Measurements from ENCODE around the gene DVL2. TPM values are rescaled to one million over a fixed set of nuclear protein-coding genes. Genes with fewer than 3 reads are reported as not detected.

DVL2 gene
- total and polyA plus RNA-seq, 2 of the 13 experiments (the other 11 are each of a cell fraction or from before 2014, with no cell fraction given) = 5.7 to 38.2 TPM

DNA sequence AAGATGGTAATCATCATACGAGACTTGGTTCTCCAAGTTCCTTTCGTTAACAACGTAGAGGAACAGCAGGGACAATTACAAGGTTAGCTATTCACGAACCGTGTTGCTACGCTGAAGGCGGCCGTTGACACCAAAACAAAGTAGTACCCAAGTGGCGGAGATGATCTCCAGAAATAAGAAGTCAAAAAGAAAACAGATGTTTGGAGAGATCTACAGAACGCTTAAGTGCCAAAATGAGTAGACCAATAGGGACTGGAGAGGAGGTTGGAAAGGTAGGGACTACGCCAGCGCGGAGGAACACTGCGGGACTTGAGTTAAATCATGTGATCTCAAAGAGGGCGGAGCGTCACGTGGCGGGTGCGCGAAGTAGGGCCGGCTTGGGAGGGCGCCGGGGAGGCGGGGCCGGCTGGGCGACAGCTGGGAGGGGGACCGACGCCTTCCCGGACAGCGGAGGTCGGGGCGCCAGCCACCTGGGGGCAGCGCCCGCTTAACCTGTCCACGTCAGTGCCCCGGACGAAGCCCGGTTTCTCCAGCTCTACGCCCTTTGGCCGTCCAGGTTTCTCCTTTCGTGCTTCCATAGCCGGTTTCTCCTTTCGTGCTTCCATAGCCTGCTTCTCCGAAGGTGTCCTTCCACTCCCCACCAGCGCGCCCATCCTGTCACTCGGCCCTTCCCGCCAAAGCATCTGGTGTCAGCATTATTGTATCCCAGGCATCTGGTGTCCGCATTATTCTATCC is 8.6 kb upstream of the DVL2 start (continued):
- TF ChIP-seq ZNF253 (CRISPR knock-in tag; IDR thresholded peaks at IDR 0.05; ENCODE audit: borderline replicate concordance) (no peak), SSRP1 (CRISPR knock-in tag; IDR thresholded peaks at IDR 0.05) (no peak; the same call in 1 of the 2 replicates), ZNF7 (CRISPR knock-in tag; IDR thresholded peaks at IDR 0.05) (no peak), RFX1 (IDR thresholded peaks at IDR 0.05) (no peak), ZNF354B (CRISPR knock-in tag; IDR thresholded peaks at IDR 0.05) (no peak), ZNF557 (CRISPR knock-in tag; IDR thresholded peaks at IDR 0.05) (no peak), ZNF282 (IDR thresholded peaks at IDR 0.05; ENCODE audit: partially characterized antibody) (no peak), CREBL2 (CRISPR knock-in tag; IDR thresholded peaks at IDR 0.05; ENCODE audit: borderline replicate concordance) (no peak), ZNF616 (CRISPR knock-in tag; IDR thresholded peaks at IDR 0.05; ENCODE audit: low read depth) (no peak), SMARCE1 (IDR thresholded peaks at IDR 0.05; ENCODE audit: borderline replicate concordance) (no peak), TBP (CRISPR knock-in tag; IDR thresholded peaks at IDR 0.05) (no peak), ZNF142 (CRISPR knock-in tag; IDR thresholded peaks at IDR 0.05) (no peak), PITX1 (CRISPR knock-in tag; IDR thresholded peaks at IDR 0.05) (no peak), YEATS2 (CRISPR knock-in tag; IDR thresholded peaks at IDR 0.05; ENCODE audit: borderline replicate concordance) (peak; percentile 92), ETV6 (CRISPR knock-in tag; conservative IDR thresholded peaks at IDR 0.05) (no peak), SIX1 (CRISPR knock-in tag; IDR thresholded peaks at IDR 0.05; ENCODE audit: borderline replicate concordance) (peak; percentile 84), EP300 (IDR thresholded peaks at IDR 0.05; ENCODE audit: low read depth in 2 of 2, low read length in 2 of 2) (peak; percentile 48 to 53; a peak in 2 of 4 replicates), EP300 (CRISPR knock-in tag; IDR thresholded peaks at IDR 0.05; ENCODE audit: borderline replicate concordance) (peak; percentile 28; the same call in 1 of the 2 replicates), KMT2A (CRISPR knock-in tag; IDR thresholded peaks at IDR 0.05) (no peak), MATR3 (CRISPR knock-in tag; IDR thresholded peaks at IDR 0.05) (no peak), KMT2B (CRISPR knock-in tag; IDR thresholded peaks at IDR 0.05) (peak; percentile 50; the same call in 1 of the 2 replicates), NKX3-1 (CRISPR knock-in tag; IDR thresholded peaks at IDR 0.05) (no peak), ZNF556 (CRISPR knock-in tag; IDR thresholded peaks at IDR 0.05; ENCODE audit: borderline replicate concordance) (peak; percentile 44), FOXM1 (CRISPR knock-in tag; IDR thresholded peaks at IDR 0.05) (no peak), GPN1 (CRISPR knock-in tag; IDR thresholded peaks at IDR 0.05; ENCODE audit: borderline replicate concordance) (no peak)
- TF ChIP-seq, protein P1, sequence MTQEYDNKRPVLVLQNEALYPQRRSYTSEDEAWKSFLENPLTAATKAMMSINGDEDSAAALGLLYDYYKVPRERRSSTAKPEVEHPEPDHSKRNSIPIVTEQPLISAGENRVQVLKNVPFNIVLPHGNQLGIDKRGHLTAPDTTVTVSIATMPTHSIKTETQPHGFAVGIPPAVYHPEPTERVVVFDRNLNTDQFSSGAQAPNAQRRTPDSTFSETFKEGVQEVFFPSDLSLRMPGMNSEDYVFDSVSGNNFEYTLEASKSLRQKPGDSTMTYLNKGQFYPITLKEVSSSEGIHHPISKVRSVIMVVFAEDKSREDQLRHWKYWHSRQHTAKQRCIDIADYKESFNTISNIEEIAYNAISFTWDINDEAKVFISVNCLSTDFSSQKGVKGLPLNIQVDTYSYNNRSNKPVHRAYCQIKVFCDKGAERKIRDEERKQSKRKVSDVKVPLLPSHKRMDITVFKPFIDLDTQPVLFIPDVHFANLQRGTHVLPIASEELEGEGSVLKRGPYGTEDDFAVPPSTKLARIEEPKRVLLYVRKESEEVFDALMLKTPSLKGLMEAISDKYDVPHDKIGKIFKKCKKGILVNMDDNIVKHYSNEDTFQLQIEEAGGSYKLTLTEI (CRISPR knock-in tag; conservative IDR thresholded peaks at IDR 0.05) = no peak

Data from HepG2 (cell line).